ENCODE results near the gene WDR27.

DNA sequence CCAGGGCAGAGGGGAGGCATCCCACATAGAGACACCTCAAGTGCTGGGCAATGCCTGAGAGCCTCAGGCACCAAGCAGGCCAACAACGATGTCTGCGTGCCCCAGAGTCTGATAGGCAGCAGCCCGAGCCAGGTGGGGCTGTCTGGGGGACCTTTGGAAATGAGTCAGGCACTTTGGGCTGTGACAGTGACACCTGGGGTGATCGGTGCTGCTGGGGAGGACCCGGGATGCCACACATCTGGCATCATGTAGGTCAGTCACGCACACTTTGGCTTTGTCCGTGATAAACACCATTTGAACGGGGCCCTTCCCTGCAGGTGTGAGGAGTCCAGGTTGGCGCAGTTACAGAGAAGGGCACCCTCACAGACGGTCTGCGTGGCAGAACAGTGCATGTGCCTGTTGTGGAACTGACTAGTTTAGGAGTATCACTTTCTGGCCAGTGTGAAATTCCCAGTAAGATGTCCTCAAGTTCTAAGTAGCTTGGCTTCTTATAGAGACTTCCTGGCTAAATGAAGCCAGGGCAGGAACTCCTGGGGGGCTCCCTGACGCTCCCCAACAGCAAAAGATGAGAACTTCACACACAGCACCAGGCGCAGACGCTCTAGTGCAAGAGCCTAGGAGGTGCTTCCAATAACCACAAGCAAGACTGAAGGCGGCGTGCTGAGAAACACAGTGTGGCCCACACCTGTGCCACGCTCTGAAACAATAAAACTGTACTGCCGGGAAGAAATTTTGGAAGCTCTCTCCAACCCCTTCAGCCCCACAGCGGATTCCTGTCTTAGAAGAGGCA is 134.7 kb downstream of the WDR27 start:
- TF ChIP-seq SIN3A (IDR thresholded peaks at IDR 0.05; ENCODE audit: borderline replicate concordance, insufficient read depth, low read length) = no peak
- TF ChIP-seq, protein P1, sequence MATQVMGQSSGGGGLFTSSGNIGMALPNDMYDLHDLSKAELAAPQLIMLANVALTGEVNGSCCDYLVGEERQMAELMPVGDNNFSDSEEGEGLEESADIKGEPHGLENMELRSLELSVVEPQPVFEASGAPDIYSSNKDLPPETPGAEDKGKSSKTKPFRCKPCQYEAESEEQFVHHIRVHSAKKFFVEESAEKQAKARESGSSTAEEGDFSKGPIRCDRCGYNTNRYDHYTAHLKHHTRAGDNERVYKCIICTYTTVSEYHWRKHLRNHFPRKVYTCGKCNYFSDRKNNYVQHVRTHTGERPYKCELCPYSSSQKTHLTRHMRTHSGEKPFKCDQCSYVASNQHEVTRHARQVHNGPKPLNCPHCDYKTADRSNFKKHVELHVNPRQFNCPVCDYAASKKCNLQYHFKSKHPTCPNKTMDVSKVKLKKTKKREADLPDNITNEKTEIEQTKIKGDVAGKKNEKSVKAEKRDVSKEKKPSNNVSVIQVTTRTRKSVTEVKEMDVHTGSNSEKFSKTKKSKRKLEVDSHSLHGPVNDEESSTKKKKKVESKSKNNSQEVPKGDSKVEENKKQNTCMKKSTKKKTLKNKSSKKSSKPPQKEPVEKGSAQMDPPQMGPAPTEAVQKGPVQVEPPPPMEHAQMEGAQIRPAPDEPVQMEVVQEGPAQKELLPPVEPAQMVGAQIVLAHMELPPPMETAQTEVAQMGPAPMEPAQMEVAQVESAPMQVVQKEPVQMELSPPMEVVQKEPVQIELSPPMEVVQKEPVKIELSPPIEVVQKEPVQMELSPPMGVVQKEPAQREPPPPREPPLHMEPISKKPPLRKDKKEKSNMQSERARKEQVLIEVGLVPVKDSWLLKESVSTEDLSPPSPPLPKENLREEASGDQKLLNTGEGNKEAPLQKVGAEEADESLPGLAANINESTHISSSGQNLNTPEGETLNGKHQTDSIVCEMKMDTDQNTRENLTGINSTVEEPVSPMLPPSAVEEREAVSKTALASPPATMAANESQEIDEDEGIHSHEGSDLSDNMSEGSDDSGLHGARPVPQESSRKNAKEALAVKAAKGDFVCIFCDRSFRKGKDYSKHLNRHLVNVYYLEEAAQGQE (IDR thresholded peaks at IDR 0.05; ENCODE audit: insufficient read depth in 1 of 2, low read depth in 2 of 2, low read length in 2 of 2) = no peak
